ENCODE measurements around the gene MMP24OS.
A peak's percentile ranks its signal among the peaks of the same experiment; 100 is the strongest.
"Not testable (repeated sequence)": the region's sequence is repeated elsewhere in the genome, so short reads cannot be mapped to it uniquely, and the experiment has no call there.

The MMP24OS gene

DNA sequence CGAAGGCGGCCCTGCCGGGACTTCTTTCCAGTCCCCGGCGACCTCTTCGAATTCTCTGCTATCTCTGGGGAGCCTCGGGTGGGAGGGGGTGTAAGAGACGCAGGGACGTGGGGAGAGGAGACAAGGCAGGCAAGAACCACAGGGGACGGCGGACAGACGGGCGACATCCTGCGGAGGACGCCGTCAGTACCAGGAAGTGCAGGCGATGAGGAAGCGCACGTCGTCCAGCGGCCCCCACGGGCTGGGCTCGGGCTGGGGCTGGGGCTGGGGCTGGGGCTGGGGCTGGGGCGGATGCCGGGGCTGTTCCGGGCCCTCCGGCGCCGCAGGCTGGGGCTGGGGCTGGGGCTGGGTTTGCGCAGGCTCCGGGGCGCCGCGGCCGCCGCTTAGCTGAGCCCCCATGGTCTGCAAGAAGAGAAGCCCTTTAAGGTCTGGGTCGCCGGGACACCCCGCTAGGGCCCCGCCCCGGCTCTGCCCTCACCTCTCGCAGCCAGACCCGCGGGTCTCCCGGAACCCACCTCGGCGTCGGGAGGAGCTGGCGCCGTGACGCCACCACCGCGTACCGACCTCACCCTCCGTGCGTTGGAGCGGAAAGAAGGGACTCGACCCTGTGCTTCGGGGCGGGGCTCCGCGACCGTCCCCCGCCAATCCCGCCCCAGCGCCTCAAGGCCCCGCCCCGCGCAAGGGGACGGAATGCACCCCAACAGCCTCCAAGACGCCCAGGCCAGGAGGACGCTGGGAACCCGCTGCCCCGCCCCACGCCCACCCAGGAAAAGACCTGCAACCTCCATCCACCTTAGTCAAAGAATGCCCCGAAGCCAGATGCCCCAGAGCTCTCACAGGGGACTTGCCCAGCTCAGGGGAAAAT lies at the start of gene MMP24OS:
Gene MMP24OS (minus strand): TSS at position 592 of the 865 bp plus-strand sequence. CDS start 193 bp downstream, at position 399.
- DNase-seq: peak; percentile 87 to 91

DNA sequence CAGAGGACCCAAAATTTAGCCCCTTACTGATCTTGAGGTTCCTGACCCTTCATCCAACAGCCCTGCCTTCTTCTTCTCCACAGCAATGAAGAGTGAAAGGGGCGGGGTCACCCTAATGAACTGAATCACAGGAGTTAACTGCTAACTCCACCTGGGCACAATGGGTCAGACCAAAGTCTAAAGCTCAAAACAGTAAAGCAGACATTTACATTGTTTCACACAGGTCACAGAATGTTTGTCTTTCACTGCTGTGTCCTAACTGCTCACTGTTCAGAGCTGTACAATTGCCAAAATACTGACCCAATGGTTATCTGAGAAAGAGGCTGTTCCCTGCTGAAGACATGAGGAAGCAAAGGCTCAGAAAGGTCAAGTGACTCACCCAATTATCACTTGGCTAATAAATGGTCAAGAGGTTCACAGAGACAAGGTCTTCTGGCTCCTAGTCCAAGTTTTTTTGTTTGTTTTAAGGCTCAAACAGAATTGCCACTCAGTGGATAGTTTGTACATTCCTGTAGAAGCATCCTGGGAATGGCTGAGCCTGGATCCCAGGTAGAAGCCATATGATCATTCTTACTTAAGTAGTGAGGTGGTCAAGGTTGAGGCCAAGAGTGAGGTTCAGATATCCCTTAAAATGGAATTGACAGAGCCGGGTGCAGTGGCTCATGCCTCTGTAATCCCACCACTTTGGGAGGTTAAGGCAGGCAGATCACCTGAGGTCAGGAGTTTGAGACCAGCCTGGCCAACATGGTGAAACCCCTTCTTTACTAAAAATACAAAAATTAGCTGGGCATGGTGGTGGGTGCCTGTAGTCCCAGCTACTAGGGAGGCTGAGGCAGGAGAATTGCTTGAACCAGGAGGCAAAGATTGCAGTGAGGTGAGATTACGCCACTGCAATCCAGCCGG lies 49.4 kb upstream of the MMP24OS start:
- no peak for DNase-seq

DNA sequence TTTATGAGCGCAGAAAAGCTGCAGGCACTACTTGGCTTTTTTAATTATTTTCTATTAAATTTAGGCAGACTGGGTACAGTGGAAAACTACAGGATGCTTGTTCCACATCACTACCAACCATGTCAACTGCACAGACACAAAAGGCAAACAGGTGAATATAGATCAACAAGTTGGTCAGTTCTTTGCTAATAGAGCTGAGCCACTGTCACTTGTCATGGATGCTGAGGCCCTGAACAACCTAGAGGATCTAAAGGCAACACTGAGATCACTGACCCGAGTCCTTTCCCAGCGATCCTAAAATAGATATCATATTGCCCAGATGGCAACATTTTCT lies 48.8 kb upstream of the MMP24OS start:
- DNase-seq: no peak

DNA sequence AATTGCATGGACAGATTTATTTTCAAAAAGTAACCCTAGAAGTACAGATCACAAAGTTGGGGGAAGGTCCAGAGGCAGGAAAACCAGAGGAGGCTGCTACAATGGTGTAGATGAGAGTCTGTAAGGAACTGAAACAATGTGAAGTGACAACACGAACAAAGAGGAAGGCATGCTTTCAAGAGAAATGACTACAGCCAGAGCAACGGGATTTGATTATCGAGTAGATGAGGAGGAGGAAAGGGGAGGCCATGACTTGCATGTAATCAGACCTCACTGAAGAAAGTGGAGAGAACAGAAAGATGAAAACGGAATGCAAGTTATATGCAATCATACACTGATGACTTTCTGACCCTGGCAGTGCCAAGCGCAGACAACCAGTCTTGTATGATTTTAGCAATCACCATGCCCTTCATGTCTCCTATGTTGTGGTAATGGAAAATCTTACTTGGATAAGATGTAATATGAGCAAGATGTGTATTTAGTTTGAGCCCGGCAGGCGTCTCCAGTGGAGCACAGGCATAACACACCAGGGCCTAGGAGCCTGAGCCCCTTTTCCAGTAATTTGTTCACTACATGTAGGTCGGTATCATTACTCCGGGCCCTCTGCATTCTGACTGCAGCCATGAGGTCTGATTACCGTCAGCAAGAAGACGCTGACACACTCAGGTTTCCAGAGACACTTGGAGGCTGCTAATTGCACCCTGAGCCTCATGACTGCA lies 48.3 kb upstream of the MMP24OS start:
- DNase-seq: no peak

DNA sequence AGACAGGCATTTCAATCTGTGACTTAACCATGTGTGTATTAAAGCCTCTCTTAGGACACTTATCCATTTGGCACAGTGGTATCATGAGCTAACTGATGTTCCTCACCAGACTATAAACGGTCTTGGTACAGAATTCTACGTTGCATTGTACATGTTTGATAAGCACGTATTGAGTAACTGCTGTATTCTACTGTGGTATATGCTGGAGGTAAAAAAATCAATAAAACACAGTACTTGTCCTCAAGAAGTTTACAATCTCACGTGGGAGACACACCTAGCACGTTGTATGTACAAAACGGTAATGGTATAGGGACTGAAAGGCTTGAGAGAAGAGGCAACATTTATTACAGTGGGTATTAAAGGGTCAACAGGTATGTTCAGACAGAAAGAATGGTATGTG lies 47.5 kb upstream of the MMP24OS start:
- no peak for DNase-seq

DNA sequence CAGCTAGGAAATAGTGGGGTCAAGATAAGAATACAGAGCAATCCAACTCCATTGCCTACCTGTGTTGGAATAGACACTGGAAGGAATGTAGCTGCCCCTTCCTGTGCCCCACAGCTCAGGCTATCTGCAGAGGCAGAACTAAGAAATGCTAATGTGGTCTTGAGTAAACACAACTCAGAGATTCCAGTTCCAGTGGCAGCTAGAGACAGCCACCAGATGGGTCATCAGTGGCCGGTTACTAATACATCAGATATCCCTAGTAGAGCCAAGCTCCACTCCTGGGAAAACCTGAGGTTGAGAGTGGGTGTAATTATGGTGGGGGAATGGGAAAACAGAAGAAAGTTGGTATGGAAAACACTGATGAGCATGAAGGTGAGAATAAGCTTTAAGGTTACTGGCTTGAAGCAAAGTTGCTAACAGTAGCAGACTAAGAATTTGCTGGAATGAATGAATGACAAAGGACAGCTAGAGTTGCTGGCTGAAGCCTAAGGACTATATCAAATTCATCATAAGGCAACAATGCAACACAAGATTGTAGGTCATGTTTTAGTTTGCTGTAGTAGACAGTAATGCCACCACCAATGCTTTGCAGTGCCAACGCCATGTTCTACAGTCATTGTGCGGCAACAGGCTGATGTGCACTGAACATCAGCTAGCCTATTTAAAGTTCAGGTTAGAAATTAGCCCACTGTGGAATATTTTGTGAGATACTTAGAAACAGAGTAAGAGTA lies 42.6 kb upstream of the MMP24OS start:
- no peak for DNase-seq

DNA sequence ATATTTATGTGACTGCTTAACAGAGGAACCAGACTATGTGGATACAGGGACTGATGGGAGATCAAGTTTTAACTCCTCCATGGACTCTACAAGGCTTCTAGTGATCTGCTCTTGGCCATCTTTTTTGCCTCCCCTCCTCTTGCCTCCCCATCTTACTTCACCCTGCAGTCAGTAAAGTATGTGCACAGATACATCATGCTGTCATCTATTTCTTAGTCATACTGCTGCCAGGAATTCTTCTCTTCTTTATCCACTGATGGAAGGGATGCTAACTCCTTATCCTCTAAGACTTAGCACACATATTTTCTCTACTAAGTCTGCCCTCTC lies 41.9 kb upstream of the MMP24OS start:
- no peak for DNase-seq

DNA sequence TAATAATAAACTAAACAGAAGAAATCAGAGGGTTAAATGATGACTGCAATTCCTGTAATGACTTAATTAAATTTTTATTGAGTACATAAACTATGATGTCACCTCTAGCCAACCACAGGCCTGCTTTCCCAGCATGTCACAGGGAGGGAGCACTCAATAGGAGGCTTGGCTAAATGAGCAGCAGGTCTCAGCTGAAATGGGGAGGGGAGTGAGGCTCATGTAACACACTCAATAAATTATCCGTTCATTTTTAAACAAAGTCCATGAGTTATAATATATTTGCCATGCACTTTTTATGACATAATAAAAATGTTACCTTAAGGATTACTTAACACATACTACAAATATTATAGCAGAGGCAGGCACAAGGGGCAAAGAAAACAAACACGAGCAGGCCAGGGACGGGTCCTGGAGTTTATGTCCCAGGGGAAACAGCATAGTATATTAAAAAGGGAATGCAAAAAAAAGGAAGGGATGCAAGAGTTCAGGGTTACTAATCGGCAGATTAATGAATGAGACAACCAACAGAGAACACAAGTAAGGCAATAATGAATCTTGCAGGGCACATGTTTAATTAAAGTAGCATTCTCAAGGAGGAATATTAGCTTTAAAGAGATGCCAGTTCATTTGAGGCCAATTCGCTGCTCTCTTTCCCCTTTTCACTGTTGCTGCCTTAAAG lies 41.4 kb upstream of the MMP24OS start:
- no peak for DNase-seq

DNA sequence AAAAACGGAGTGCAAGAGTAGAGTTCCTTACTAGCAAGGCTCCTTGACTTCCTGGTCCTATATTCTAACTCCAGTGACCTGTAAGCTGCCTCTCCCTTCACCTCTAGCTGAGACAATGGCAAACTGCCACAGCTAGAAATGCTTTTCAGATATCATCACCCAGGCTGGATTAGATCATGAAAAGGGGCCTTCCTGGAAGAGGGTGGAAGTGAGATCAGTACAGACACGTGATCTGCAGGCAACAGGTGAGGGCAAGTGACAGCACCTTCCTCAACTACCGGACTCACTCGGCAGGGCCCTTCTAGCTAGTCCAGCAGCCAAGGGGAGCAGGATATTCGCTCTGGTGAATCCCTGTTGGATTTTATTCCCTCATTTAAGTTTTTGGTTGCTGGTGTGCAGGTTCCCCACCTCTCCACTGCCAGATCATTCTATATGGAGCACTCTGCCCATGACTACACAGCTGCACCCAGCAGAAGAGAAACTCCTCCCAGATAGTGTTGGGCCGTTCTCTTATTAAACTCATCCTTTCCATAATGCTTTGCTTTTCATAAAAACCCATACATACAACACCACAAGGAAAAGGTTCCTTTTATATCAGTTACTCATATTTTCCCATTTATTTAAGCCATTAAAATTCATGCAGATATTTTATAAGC lies 40.7 kb upstream of the MMP24OS start:
- no peak for DNase-seq

DNA sequence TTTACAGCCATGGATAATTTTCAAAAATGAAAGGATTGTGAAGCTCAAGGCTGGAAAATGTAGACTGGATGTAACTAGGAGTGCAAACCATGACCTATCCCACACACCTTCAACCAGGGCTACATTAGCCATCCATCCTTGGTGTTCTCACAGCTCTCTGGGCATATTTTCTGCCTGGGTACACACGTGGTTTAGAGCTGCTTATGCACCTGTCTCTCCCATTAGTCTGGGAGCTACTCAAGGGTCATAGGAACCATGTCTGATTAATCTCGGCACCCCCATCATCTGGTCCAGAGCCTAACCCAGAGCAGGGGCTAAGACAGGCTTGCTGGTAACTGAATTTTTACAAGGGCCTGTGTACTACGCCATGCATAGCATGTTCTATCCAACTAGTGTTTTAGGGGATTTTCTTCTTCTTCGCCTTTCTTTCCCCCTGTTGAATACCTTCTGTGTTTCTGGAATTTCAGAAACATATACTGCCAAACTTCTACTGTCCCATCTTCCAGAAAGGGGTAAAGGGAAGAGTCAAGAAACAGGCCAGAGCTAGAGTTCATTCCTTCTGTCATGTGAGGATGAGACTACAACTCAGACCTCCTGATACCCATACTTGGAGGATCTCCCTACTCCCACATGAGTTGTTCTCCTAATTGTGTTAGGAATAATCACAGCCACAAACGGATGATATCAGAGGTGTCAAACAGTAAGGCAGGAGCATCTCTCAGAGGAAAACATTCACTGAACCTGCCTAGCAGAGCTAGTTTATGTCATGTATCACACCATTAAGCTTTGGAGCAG lies 39.7 kb upstream of the MMP24OS start:
- no peak for DNase-seq

DNA sequence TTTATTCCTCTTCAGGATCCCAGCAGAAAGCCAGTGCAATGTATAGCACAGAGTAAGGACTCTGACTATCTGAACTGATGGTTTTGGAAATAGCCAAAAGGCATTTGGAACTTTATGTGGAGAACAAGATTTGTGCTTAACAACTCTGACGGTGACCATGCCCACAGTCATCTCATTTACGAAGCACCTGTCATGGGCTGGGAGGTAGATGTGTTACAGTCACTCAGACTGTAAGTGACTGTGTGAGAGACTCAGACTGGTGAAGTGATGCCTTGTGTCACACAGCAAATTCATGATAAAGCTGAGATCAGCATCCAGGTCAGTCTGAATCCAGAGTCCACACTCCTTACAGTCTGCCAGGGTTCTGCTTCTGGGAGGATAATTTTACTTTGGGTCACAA lies 38.2 kb upstream of the MMP24OS start:
- no peak for DNase-seq

DNA sequence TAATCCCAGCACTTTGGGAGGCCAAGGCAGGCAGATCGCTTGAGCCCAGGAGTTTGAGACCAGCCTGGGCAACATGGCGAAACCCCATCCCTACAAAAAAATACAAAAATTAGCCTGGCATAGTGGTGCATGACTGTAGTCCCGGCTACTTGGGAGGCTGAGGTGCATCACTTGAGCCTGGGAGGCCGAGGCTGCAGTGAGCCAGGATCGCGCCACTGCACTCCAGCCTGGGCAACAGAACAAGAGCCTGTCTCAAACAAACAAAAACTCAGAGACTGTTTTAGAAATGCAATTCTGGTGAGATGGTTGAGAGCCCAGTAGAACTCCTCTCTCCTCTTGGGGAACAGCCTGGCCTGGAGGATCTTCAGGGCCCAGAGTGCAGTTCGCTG lies 37.7 kb upstream of the MMP24OS start:
- not testable (repeated sequence) for DNase-seq

DNA sequence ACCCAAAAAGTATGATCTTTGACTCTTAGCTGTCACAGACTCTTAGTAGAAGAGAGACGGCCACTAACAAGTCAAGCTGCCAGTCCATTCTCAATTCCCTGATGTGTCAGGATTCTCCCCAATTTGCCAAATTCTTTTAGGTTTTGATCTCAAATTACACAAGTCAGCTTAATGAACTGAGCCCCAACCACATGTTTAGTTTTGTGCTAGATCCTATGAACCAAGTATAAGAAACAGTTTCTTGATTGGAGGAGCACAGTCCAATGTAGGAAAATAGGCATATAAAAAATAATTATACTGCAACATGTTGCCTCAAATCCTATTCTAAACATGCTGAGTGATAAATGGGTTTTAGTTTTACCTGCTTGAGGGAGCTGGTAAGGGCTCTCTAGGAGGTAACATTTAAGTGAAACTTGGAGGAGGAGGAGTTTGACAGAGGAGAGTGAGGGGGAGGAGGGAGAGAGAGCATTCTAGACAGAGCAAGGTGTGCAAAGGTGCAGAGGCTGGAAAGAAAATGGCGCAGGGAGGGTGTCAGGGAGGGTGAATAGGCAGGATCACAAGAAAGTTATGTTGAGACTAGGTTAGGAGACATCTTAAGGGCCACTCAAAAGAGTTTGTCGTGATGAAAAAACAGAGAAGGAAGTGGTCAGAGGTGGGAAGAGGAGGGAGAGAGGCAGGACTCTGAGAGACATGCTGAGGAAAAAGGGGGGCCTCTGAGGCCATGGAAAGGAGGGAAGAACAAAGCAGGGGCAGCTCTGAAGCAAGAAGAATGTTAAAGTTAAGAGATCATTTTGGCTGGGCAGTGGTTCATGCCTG lies 37.1 kb upstream of the MMP24OS start:
- no peak for DNase-seq

DNA sequence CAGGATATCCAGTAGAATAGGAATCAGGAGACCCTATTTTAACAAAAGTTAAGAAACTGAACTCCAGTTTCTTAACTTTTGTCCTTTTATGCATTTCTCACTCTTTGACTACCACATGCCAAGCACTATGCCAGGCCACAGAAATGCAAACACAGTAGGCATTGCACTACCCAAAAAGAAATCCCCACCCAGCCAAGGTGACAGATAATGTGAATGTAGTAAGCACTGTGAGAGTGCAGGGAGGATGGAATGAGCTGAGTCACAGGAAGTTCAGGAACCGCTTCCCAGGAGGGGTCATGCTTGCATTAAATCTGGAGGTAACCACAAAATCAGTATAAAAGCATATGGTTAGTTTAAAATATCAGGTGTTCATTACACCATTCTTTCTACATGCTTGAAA lies 34.4 kb upstream of the MMP24OS start:
- DNase-seq: peak in 1 of 2 experiments; percentile 46

DNA sequence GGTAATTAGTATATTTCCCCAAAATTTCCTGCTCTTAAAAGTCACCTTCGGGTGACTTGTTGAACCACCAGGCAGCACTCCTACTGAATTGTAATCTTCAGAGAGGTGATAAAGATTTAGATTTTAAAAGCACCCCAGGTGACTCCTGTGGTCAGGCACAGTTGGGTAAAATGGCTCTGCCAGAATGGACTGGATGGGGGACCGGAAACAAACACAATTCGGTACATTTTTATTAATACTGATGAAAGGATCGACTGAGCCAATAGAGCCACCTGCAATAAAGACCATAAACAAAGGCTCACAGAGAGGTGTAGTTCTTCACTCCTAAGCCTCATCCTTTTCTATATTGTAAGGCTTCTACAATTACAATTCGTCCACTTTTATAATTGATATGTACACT lies 33.9 kb upstream of the MMP24OS start:
- no peak for DNase-seq

DNA sequence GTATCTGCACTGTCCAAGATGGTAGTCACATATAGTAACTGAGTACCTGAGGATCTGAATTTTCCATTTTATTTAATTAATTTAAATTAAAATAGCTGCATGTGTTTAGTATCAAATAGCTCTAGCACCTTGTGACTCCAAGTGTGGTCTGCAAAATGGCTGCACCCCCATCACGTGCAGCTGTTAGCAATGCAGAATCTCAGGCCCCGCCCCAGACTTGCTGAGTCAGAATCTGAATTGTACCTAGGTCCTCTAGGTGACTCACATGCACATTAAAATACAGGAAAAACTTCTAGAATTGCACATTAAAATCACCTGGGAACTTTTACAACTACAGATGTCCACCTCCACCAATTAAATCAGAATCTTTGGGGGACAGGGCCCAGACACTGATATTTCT lies 33.5 kb upstream of the MMP24OS start:
- DNase-seq: peak; percentile 82 to 86

DNA sequence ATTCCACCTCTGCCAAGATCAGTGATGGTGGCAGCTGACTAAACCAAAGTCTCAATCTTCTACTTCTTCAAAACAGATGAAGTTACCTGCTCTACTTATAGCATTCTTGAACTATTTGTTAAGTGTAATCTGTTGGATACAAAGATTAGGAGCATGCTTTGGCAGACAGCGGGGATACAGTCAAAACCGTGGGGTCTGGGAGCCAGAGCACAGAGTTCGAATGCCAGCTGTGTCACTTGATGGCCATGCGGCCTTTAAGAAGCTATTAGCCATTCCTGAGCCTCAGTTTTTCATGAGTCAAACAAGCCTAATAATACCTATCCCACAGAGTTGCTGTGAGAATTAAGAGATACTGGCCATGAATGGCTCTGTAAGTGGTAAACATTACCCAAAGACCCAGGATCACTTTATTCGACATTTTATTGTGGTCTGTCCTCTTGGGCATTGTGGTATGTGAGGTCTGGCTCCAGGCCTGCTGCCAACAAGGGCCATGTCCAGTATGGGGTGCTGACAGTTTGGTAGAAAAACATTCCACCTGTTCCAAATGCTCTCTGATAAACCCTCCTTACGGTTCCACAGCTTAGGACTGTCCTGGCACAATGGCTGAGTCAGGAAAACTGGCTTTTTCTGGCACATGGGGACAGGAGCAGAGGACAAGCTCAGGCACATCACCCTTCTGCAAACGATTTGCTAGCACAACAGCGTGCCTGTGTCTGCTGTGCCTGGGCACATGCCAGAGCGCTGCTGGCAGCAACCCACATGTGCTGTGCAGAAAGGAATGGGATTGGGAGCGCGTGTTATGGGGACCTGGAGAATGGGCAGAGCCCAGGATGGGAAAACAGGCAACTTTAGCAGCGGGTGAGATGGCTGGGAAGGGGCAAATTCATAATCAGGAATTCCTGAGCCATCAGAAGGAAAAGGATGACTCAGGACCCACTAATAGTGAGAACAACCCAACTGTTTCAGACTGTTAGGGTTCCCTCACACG lies 30.0 kb upstream of the MMP24OS start:
- no peak for DNase-seq

DNA sequence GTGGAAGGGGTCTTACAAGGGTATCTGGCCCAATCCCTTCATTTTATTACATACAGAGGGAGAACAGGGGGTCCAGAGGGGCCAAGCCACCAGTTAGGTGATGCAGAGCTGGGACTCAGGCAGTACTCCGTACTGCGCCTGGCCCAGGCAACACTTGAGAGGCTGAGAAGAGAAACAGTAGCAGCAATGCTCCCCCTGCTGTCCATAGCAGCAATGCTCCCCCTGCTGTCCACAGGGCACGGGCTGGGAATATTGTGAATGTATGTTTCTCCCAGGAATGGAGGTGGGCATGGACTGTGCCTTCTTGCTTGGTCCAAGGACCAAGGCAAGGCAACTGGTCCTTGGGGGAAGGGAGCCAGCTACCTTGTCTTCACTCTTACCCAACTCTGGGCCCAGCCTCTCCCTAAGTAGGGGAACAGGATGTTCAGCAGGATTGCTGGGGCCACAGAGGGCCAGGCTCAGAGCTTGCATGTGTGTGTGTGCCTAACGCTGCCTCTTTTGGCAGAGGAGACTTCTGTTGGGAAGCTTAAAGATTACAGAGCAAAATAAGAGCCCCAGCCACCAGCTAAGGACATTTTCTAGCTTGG lies 29.1 kb upstream of the MMP24OS start:
- peak; percentile 38 to 51 for DNase-seq

Measured in activated CD4-positive, alpha-beta T cell treated with anti-CD3 and anti-CD28 coated beads, Interleukin-2, amount 50 U/mL, for 48 hours (primary cell).